WTC11 (cell line): ENCODE data around the gene CGRRF1. TPM values are rescaled to one million over a fixed set of nuclear protein-coding genes. Genes with fewer than 3 reads are reported as not detected.

Experiments used
- ATAC-seq: fragments of 200-7000 bp; cut with Tn5 transposase; 2 replicates; pipeline ENCODE4 v1.10.0; 2021; ENCODE audit warnings: mild to moderate bottlenecking, moderate library complexity
- CTCF ChIA-PET: fragments of 300-600 bp; sonication (Branson Sonifier 250); formaldehyde crosslinking; loops from one replicate; lab custom pipeline; 2021; ENCODE audit warnings: antibody characterized with exemption; lab: Charles Lee
- POLR2A ChIA-PET: fragments of 350-600 bp; sonication (Branson Sonifier 250); formaldehyde crosslinking; loops from one replicate; lab custom pipeline; 2021; ENCODE audit warnings: antibody characterized with exemption; lab: Charles Lee
- DNase-seq: peaks from one replicate; pipeline ENCODE4 v3.0.0; 2021; ENCODE audit warnings: low spot score
- H3K27ac Mint-ChIP-seq: 2 replicates; pipeline ENCODE4 v1.8.0; 2021; ENCODE audit warnings: mixed read lengths
- H3K27me3 Mint-ChIP-seq: 2 replicates; pipeline ENCODE4 v1.8.0; 2021; ENCODE audit warnings: low read depth, mild to moderate bottlenecking, moderate library complexity, mixed read lengths
- H3K36me3 Mint-ChIP-seq: 2 replicates; pipeline ENCODE4 v1.8.0; 2021; ENCODE audit warnings: mixed read lengths
- H3K4me1 Mint-ChIP-seq: 2 replicates; pipeline ENCODE4 v1.8.0; 2022; ENCODE audit warnings: mixed read lengths
- H3K4me3 Mint-ChIP-seq: 2 replicates; pipeline ENCODE4 v1.8.0; 2021; ENCODE audit warnings: mild to moderate bottlenecking, moderate library complexity, mixed read lengths
- H3K9me3 Mint-ChIP-seq: 2 replicates; pipeline ENCODE4 v1.8.0; 2021; ENCODE audit warnings: mixed read lengths
- CTCF ChIP-seq: fragments of 200-600 bp; IDR thresholded peaks from 2 replicates; pipeline ENCODE4 v1.8.0; 2022; ENCODE audit warnings: antibody characterized with exemption
- EMX1 ChIP-seq: fragments of 250-450 bp; sonication (Bioruptor Pico); IDR thresholded peaks from 2 replicates; pipeline ENCODE4 v1.8.0; 2021; ENCODE audit warnings: mild to moderate bottlenecking
- FOXK1 ChIP-seq: sonication (generic); formaldehyde crosslinking; IDR thresholded peaks from 2 replicates; pipeline ENCODE4 v1.8.0; 2022; ENCODE audit warnings: mild to moderate bottlenecking, moderate library complexity, missing genetic modification reagents
- KAT7 ChIP-seq: sonication (generic); formaldehyde crosslinking; IDR thresholded peaks from 2 replicates; pipeline ENCODE4 v1.8.1; 2023; ENCODE audit warnings: missing genetic modification reagents, mild to moderate bottlenecking, borderline replicate concordance
- NFE2L1 ChIP-seq: sonication (generic); formaldehyde crosslinking; IDR thresholded peaks from 2 replicates; pipeline ENCODE4 v1.8.1; 2023; ENCODE audit warnings: missing genetic modification reagents
- NR1H2 ChIP-seq: sonication (generic); formaldehyde crosslinking; IDR thresholded peaks from 2 replicates; pipeline ENCODE4 v1.9.0; 2021; ENCODE audit warnings: mild to moderate bottlenecking, moderate library complexity, missing genetic modification reagents
- RELA ChIP-seq: sonication (generic); formaldehyde crosslinking; IDR thresholded peaks from 2 replicates; pipeline ENCODE4 v1.8.1; 2022; ENCODE audit warnings: missing genetic modification reagents, mild to moderate bottlenecking, borderline replicate concordance
- SMAD3 ChIP-seq: sonication (generic); formaldehyde crosslinking; IDR thresholded peaks from 2 replicates; pipeline ENCODE4 v1.8.0; 2022; ENCODE audit warnings: missing genetic modification reagents, mild to moderate bottlenecking, borderline replicate concordance
- USF2 ChIP-seq: sonication (generic); formaldehyde crosslinking; IDR thresholded peaks from 2 replicates; pipeline ENCODE4 v1.8.1; 2023; ENCODE audit warnings: mild to moderate bottlenecking, missing genetic modification reagents, moderate library complexity
- ZNF121 ChIP-seq: sonication (generic); formaldehyde crosslinking; IDR thresholded peaks from 2 replicates; pipeline ENCODE4 v1.8.0; 2023; ENCODE audit warnings: missing genetic modification reagents
- ZNF219 ChIP-seq: sonication (generic); formaldehyde crosslinking; IDR thresholded peaks from 2 replicates; pipeline ENCODE4 v1.8.0; 2023; ENCODE audit warnings: missing genetic modification reagents, mild to moderate bottlenecking, borderline replicate concordance
- total RNA-seq: library from RNA; stranded (reverse); gene quantifications from 3 replicates; pipeline ENCODE4 v1.2.3, GENCODE V29; 2021
- TF ChIP-seq, protein P1 (sequence below): sonication (generic); formaldehyde crosslinking; IDR thresholded peaks from 2 replicates; pipeline ENCODE4 v1.8.0; 2022; ENCODE audit warnings: missing genetic modification reagents
- TF ChIP-seq, protein P2 (sequence below): sonication (generic); formaldehyde crosslinking; IDR thresholded peaks from 2 replicates; pipeline ENCODE4 v1.8.0; 2022; ENCODE audit warnings: mild to moderate bottlenecking, missing genetic modification reagents

CGRRF1 gene
- total RNA-seq, 1 experiment from 2014 or later = 15.1 TPM

GRCh38 chr14:54570631-54571415 lies 61.1 kb downstream of the CGRRF1 start:
- POLR2A ChIA-PET = no interaction called here
- Mint-ChIP-seq H3K4me1 (peaks cover 15% of the 10 kb centered on the region), H3K27me3 (peaks cover 23% of the 10 kb centered on the region), H3K36me3 (peaks cover 2% of the 10 kb centered on the region; the same call in 1 of the 2 replicates), H3K4me3 (no peak overlapping the region), H3K9me3 (no peaks in the 10 kb centered on the region; the same call in 1 of the 2 replicates), H3K27ac (no peak overlapping the region)
- no peak for DNase-seq
- CTCF ChIA-PET = no interaction called here
- TF ChIP-seq NFE2L1 (CRISPR knock-in tag) (no peak), FOXK1 (CRISPR knock-in tag) (no peak), EMX1 (no peak), SMAD3 (no peak), RELA (CRISPR knock-in tag) (no peak), NR1H2 (CRISPR knock-in tag) (no peak), ZNF219 (CRISPR knock-in tag) (no peak), USF2 (no peak), KAT7 (CRISPR knock-in tag) (no peak)
- TF ChIP-seq, protein P1, sequence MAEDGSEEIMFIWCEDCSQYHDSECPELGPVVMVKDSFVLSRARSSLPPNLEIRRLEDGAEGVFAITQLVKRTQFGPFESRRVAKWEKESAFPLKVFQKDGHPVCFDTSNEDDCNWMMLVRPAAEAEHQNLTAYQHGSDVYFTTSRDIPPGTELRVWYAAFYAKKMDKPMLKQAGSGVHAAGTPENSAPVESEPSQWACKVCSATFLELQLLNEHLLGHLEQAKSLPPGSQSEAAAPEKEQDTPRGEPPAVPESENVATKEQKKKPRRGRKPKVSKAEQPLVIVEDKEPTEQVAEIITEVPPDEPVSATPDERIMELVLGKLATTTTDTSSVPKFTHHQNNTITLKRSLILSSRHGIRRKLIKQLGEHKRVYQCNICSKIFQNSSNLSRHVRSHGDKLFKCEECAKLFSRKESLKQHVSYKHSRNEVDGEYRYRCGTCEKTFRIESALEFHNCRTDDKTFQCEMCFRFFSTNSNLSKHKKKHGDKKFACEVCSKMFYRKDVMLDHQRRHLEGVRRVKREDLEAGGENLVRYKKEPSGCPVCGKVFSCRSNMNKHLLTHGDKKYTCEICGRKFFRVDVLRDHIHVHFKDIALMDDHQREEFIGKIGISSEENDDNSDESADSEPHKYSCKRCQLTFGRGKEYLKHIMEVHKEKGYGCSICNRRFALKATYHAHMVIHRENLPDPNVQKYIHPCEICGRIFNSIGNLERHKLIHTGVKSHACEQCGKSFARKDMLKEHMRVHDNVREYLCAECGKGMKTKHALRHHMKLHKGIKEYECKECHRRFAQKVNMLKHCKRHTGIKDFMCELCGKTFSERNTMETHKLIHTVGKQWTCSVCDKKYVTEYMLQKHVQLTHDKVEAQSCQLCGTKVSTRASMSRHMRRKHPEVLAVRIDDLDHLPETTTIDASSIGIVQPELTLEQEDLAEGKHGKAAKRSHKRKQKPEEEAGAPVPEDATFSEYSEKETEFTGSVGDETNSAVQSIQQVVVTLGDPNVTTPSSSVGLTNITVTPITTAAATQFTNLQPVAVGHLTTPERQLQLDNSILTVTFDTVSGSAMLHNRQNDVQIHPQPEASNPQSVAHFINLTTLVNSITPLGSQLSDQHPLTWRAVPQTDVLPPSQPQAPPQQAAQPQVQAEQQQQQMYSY = no peak
- ATAC-seq = no peak

DNA sequence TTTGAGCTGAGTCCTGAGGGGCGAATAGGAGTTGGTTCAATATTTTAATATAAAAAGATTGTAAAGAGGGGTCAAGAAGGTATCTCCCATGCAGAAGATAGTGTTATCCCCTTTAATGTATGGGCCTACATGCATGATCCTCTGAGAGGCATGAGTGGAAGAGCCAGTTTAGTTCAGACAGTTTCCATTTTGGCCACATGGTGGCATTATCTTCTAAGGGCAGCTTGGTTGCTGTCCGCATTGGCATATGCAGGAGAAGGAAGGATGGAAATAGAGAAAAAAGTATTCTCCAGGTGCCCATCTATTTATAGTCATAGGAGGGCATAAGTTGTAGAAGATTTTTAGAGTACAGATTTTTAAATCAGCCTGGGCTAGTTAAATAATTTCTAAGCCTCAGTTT lies 62.6 kb downstream of the CGRRF1 start:
- no peak overlapping the region for H3K27ac Mint-ChIP-seq
- peak; percentile 47 for ATAC-seq

More for the DNA sequence above, 62.6 kb downstream of the CGRRF1 start:
- H3K4me3 Mint-ChIP-seq = no peak overlapping the region
- CTCF ChIA-PET = interaction anchor here (1.0 to 4.2 kb wide), 8 partner anchors 31 to 202 kb away, joined by 3 to 38 read pairs (median 4); no protein-coding TSS in a partner anchor
- POLR2A ChIA-PET = no interaction called here
- H3K27me3 Mint-ChIP-seq = peaks cover 22% of the 10 kb centered on the region
- peaks cover 2% of the 10 kb centered on the region; the same call in 1 of the 2 replicates for H3K36me3 Mint-ChIP-seq
- DNase-seq = peak; percentile 47
- peak; percentile 41; the same call in 1 of the 2 replicates for TF ChIP-seq ZNF121 (CRISPR knock-in tag)
- peak; percentile 52 for TF ChIP-seq CTCF
- TF ChIP-seq, protein P2, sequence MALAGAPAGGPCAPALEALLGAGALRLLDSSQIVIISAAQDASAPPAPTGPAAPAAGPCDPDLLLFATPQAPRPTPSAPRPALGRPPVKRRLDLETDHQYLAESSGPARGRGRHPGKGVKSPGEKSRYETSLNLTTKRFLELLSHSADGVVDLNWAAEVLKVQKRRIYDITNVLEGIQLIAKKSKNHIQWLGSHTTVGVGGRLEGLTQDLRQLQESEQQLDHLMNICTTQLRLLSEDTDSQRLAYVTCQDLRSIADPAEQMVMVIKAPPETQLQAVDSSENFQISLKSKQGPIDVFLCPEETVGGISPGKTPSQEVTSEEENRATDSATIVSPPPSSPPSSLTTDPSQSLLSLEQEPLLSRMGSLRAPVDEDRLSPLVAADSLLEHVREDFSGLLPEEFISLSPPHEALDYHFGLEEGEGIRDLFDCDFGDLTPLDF (CRISPR knock-in tag) = no peak
- H3K4me1 Mint-ChIP-seq = peaks cover 15% of the 10 kb centered on the region
- H3K9me3 Mint-ChIP-seq = no peaks in the 10 kb centered on the region; the same call in 1 of the 2 replicates
